ENCODE measurements around the gene CENPT.

DNA sequence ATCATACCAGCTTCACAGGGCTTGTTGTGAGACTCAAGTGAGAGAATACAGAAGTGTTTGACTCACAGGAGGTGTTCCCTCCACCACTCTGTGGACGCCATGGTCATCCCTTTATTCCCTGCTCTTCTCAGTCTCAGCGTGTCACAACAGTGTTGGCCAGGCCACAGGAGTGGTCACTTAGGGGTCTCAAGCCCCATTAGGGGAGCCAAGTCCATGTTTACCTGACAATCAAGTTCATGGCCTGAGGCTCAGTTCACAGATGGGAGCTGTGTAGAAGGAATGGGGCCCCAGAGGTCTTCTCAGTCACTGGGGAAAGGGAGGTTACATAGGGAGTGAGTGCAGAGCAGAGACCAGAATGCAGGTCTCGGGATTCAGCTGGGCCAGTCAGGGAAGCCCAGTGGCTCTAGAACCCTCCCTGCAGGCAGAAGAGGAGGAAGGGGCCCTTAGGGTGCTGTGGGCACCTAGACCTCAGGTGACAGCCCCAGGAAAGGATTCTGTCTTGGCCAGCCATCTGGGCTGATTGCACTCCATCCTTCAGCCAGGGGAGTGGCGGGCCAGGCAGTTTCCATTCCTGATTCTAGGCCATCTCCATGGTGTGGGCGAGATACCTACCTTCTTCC, 9.5 kb upstream of the CENPT start:
- TF ChIP-seq POLR2A (IDR thresholded peaks at IDR 0.05) = no peak
- no peak for TF ChIP-seq CTCF (IDR thresholded peaks at IDR 0.05)

Measured in body of pancreas (tissue), 4 donors.